K562 (cell line): ENCODE data around the gene FAM107B. TPM values are rescaled to one million over a fixed set of nuclear protein-coding genes. Genes with fewer than 3 reads are reported as not detected.

Experiments
- ATAC-seq: fragments of 200-7000 bp; cut with Tn5 transposase; 3 replicates; pipeline ENCODE4 v1.9.1; 2020; ENCODE audit warnings: moderate library complexity
- BruUV-seq: library from RNA; stranded (reverse); fragments of 400-500 nt; replicated peaks from 2 replicates; lab custom pipeline; 2021; lab: Mats Ljungman, UMichigan
- CTCF ChIA-PET: fragments of 300-600 bp; formaldehyde crosslinking; extraction: SDS; loops from one replicate; lab custom pipeline; 2021; ENCODE audit warnings: low intra/inter-chr PET ratio; lab: Yijun Ruan, JAX
- POLR2A ChIA-PET: fragments of 300-600, 350-650 bp; sonication (Branson Sonifier 250); formaldehyde crosslinking; extraction: SDS; loops from one replicate; lab custom pipeline; 2021; ENCODE audit warnings: antibody characterized with exemption, inconsistent platforms; lab: Yijun Ruan, JAX
- DNase-seq, 4 experiments: peaks; one replicate each; pipeline versions ENCODE4 v3.0.0 to v3.0.0-alpha.2; 2011 to 2018; ENCODE audit warnings: low spot score in 3 of 4, mixed read lengths in 3 of 4; ENCODE audit errors: extremely low read depth in 1 of 4
- FAIRE-seq: peaks from 2 replicates; lab custom pipeline; 2011; peaks lifted over from hg19 to GRCh38; lab: Jason Lieb, UNC
- H2AFZ ChIP-seq: 2 replicates; pipeline ENCODE4 v1.6.0; 2011; ENCODE audit warnings: low read depth, low read length, control low read depth, inconsistent platforms
- H3K27ac ChIP-seq: fragments of 200-600 bp; 3 replicates; pipeline ENCODE4 v1.8.0; 2011; ENCODE audit warnings: low read depth, mild to moderate bottlenecking, control low read depth, inconsistent platforms, low read length, moderate library complexity, mixed read lengths; ENCODE audit errors: extremely low read depth
- H3K27me3 ChIP-seq, 2 experiments: fragments of 300-600 bp in 1 of 2; 2 replicates in 1 of 2; 3 replicates in 1 of 2; pipeline versions ENCODE4 v1.6.0 to v1.8.0; 2011; ENCODE audit warnings: inconsistent platforms in 2 of 2, low read length in 2 of 2, mild to moderate bottlenecking in 1 of 2, mixed read lengths in 1 of 2, moderate library complexity in 1 of 2; ENCODE audit not compliant: control insufficient read depth in 2 of 2, insufficient read depth in 2 of 2
- H3K36me3 ChIP-seq: fragments of 300-600 bp; 3 replicates; pipeline ENCODE4 v1.8.0; 2011; ENCODE audit warnings: mild to moderate bottlenecking, low read length, inconsistent platforms; ENCODE audit not compliant: control insufficient read depth, insufficient read depth
- H3K4me1 ChIP-seq, 2 experiments: fragments of 200-600 bp in 1 of 2; replicated peaks in 1 of 2; 2 replicates in 1 of 2; 3 replicates in 1 of 2; pipeline versions ENCODE4 v1.5.1 to v1.8.0; 2011; ENCODE audit warnings: inconsistent platforms in 2 of 2, low read length in 2 of 2, mild to moderate bottlenecking in 1 of 2, mixed read lengths in 1 of 2, moderate library complexity in 1 of 2; ENCODE audit not compliant: control insufficient read depth in 2 of 2, insufficient read depth in 2 of 2
- H3K4me2 ChIP-seq: 2 replicates; pipeline ENCODE4 v1.6.1; 2011; ENCODE audit warnings: low read length, control low read depth, inconsistent platforms, mixed read lengths; ENCODE audit not compliant: insufficient read depth
- H3K4me3 ChIP-seq: fragments of 200-600 bp; sonication (generic), shearing (Covaris generic); 2 replicates; pipeline ENCODE4 v1.5.1; 2016; ENCODE audit warnings: control low read depth, inconsistent platforms
- H3K79me2 ChIP-seq: fragments of 200-600 bp; 3 replicates; pipeline ENCODE4 v1.8.0; 2011; ENCODE audit warnings: low read length, inconsistent platforms; ENCODE audit not compliant: control insufficient read depth, insufficient read depth
- H3K9ac ChIP-seq, 2 experiments: 2 replicates each; pipeline versions ENCODE4 v1.6.0 to v1.6.1; 2011; ENCODE audit warnings: low read depth in 2 of 2, low read length in 2 of 2, control low read depth in 1 of 2, inconsistent platforms in 1 of 2, mild to moderate bottlenecking in 1 of 2, mixed read lengths in 1 of 2; ENCODE audit not compliant: insufficient read depth in 1 of 2
- H3K9me1 ChIP-seq: one replicate; pipeline ENCODE4 v1.6.0; 2011; ENCODE audit warnings: inconsistent platforms, mild to moderate bottlenecking, low read length, moderate library complexity; ENCODE audit not compliant: control insufficient read depth, insufficient read depth
- H3K9me3 ChIP-seq: replicated peaks from 2 replicates; pipeline ENCODE4 v1.5.1; 2011; ENCODE audit warnings: low read depth, low read length, inconsistent platforms; ENCODE audit not compliant: control insufficient read depth, insufficient read depth
- H4K20me1 ChIP-seq: replicated peaks from 2 replicates; pipeline ENCODE4 v1.6.1; 2011; ENCODE audit warnings: low read length, inconsistent platforms, mixed read lengths; ENCODE audit not compliant: control insufficient read depth, insufficient read depth
- CAMTA2 ChIP-seq: fragments of 250-450 bp; sonication (Bioruptor Pico); conservative IDR thresholded peaks from 2 replicates; pipeline ENCODE4 v1.5.1; 2022
- GATAD2A ChIP-seq: fragments of 450-650 bp; IDR thresholded peaks from 2 replicates; pipeline ENCODE4 v1.6.1; 2017
- ZNF408 ChIP-seq: fragments of 250-450 bp; sonication (Bioruptor Pico); IDR thresholded peaks from 2 replicates; pipeline ENCODE4 v1.4.0; 2020; ENCODE audit warnings: low read depth, mild to moderate bottlenecking, moderate library complexity
- WGBS: fragments of 100-300 bp; shearing (Covaris generic); methylation state at CpG from one replicate; pipeline ENCODE4 v1.1.6; 2016; ENCODE audit warnings: low coverage, mixed read lengths; ENCODE audit not compliant: insufficient coverage; ENCODE audit errors: missing lambda C conversion rate; 5-methylcytosine and 5-hydroxymethylcytosine counted together
- in situ Hi-C: fragments of 300-500 bp; cut with MboI; formaldehyde crosslinking; loops from 4 replicates; pipeline ENCODE4 v1.15.0; 2018; ENCODE audit warnings: inconsistent platforms, mixed read lengths
- intact Hi-C: fragments of 100-400 bp; cut with micrococcal nuclease; formaldehyde crosslinking; loops from 2 replicates; pipeline ENCODE4 v1.14.2; 2022
- polyA plus RNA-seq, 8 experiments: library from polyadenylated mRNA; depleted of rRNA in 4 of 8; stranded (reverse) in 5 of 8; unstranded in 3 of 8; fragments of >200 nt; fragmentation: Nextera tagmentation in 2 of 8; fragmentation: Illumina TruSeq in 1 of 8; extraction: Ambion mirVana in 2 of 8; extraction: Trizol in 1 of 8; gene quantifications; 2 replicates each; pipeline versions ENCODE4 v1.2.1 to v1.2.3, GENCODE V29; 2011 to 2014; ENCODE audit warnings: inconsistent platforms in 1 of 8, missing spikeins in 1 of 8
- total RNA-seq, 7 experiments: library from RNA; depleted of rRNA in 6 of 7; stranded (reverse); fragments of >200 nt in 6 of 7; fragmentation: Illumina TruSeq in 2 of 7; extraction: Trizol in 2 of 7; gene quantifications; 2 replicates each; pipeline versions ENCODE4 v1.2.1 to v1.2.3, GENCODE V29; 2011 to 2021; ENCODE audit warnings: low replicate concordance in 1 of 7
- TF ChIP-seq, protein P1 (sequence below): fragments of 450-650 bp; conservative IDR thresholded peaks from 2 replicates; pipeline ENCODE4 v1.6.1; 2016; ENCODE audit warnings: missing genetic modification characterization, low read depth, mild to moderate bottlenecking, control low read depth, missing compliant biosample characterization
- TF ChIP-seq, protein P2 (sequence below): fragments of 450-650 bp; IDR thresholded peaks from one replicate; pipeline ENCODE4 v1.6.1; 2018; ENCODE audit warnings: mild to moderate bottlenecking, moderate library complexity; ENCODE audit not compliant: partially characterized antibody
- TF ChIP-seq, protein P3 (sequence below): fragments of 450-650 bp; IDR thresholded peaks from 2 replicates; pipeline ENCODE4 v1.6.1; 2017; ENCODE audit warnings: antibody characterized with exemption
- TF ChIP-seq, protein P4 (sequence below): fragments of 250-450 bp; sonication (Bioruptor Pico); IDR thresholded peaks from 2 replicates; pipeline ENCODE4 v1.8.0; 2021; ENCODE audit warnings: moderate library complexity, mild to moderate bottlenecking, inconsistent platforms
- TF ChIP-seq, protein P5 (sequence below): fragments of 250-450 bp; sonication (Bioruptor Pico); IDR thresholded peaks from 2 replicates; pipeline ENCODE4 v1.8.0; 2021; ENCODE audit warnings: mild to moderate bottlenecking, moderate library complexity

The FAM107B gene
- total and polyA plus RNA-seq, 9 of the 15 experiments (the other 6 are each of a cell fraction or from before 2014, with no cell fraction given), result 0.40 to 2.8 (median 1.4) TPM

DNA sequence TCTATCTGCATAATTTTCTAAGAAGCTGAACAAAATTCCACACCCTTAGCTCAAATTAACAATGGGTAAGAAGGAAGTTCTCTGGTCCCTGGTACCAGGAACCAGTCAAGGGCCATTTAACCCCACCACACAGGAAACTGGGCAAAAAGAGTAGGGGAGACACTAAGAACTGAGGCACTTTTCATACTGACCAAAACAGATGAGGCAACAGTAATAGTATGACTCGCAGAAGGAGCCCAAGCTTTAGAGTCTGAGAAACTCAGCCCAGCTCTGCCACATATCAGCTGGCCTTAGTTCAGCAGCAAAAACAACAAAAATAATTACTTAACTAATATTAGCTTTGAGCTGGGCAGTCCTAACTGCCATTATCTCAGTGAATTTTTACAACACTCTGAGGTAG is 221.2 kb downstream of the FAM107B start:
- Histone ChIP-seq H3K9me3 (no peaks in the 10 kb centered on the region), H3K36me3 (no peaks in the 10 kb centered on the region), H3K4me3 (no peak overlapping the region), H3K4me2 (no peak overlapping the region), H4K20me1 (no peaks in the 10 kb centered on the region), H3K79me2 (no peaks in the 10 kb centered on the region), H3K27ac (no peak overlapping the region), H2AFZ (no peak overlapping the region), H3K9ac (no peak overlapping the region), H3K27me3 (peaks cover 6 to 25% of the 10 kb centered on the region in 2 experiments; a peak in 3 of 5 replicates), H3K9me1 (no peaks in the 10 kb centered on the region), H3K4me1 (peaks cover 0 to 1% of the 10 kb centered on the region in 2 experiments; a peak in 3 of 5 replicates)
- ATAC-seq (no peak), FAIRE-seq (no peak), DNase-seq (no peak)
- no TSS peak for BruUV-seq
- in situ Hi-C loops, result no loop called here
- 7% methylated on average over 1 of the region's 1 CpG for WGBS
- POLR2A ChIA-PET, result interaction anchor here (1.1 kb wide), 1 partner anchor 9 kb away, joined by 3 read pairs; no protein-coding TSS in a partner anchor
- TF ChIP-seq CAMTA2 (CRISPR knock-in tag), result no peak
- no peak for TF ChIP-seq GATAD2A
- CTCF ChIA-PET, result interaction anchor here (0.6 kb wide), 1 partner anchor 40 kb away, joined by 3 read pairs; no protein-coding TSS in a partner anchor
- intact Hi-C loops, result no loop called here

DNA sequence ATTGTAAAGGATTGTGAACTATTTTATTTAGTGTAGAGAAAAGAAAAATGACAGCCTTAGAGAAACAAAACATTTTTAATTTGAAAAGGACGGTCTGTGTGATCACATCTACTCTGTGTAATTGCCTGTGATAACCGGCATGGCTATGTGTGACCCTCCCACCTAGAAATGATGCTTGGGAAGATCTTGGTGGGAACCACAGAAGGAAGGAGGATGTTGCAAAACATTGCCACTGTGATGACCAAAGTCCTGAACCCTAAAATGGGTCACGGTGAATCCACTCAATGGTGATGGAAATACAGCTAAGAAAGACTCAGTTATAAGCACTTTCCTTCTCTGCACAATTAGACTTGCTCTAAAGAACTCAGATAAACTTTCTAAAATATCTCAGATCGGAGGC is 222.7 kb downstream of the FAM107B start:
- H3K27ac ChIP-seq, result no peak overlapping the region
- FAIRE-seq, result no peak
- no peak for DNase-seq
- no peak overlapping the region for H2AFZ ChIP-seq
- intact Hi-C loops, result no loop called here
- 0% methylated on average over 4 of the region's 4 CpGs for whole genome bisulfite sequencing
- in situ Hi-C loops, result no loop called here
- no peak for ATAC-seq
- H3K79me2 ChIP-seq, result no peaks in the 10 kb centered on the region
- H3K4me2 ChIP-seq, result no peak overlapping the region
- ChIA-PET POLR2A (interaction anchor here (0.7 kb wide), 1 partner anchor 322 kb away, joined by 3 read pairs; no protein-coding TSS in a partner anchor), CTCF (interaction anchor here (0.6 kb wide), 1 partner anchor 50 kb away, joined by 3 read pairs; no protein-coding TSS in a partner anchor)
- peaks cover 9 to 25% of the 10 kb centered on the region in 2 experiments; a peak in 4 of 5 replicates for H3K27me3 ChIP-seq
- no peaks in the 10 kb centered on the region for H3K9me1 ChIP-seq
- no peak overlapping the region for H3K9ac ChIP-seq
- no peaks in the 10 kb centered on the region for H4K20me1 ChIP-seq
- H3K36me3 ChIP-seq, result no peaks in the 10 kb centered on the region
- no peaks in the 10 kb centered on the region for H3K9me3 ChIP-seq
- H3K4me3 ChIP-seq, result no peak overlapping the region
- no TSS peak for BruUV-seq
- H3K4me1 ChIP-seq, result peaks cover 0 to 7% of the 10 kb centered on the region in 2 experiments; a peak in 3 of 5 replicates
- TF ChIP-seq, protein P1, sequence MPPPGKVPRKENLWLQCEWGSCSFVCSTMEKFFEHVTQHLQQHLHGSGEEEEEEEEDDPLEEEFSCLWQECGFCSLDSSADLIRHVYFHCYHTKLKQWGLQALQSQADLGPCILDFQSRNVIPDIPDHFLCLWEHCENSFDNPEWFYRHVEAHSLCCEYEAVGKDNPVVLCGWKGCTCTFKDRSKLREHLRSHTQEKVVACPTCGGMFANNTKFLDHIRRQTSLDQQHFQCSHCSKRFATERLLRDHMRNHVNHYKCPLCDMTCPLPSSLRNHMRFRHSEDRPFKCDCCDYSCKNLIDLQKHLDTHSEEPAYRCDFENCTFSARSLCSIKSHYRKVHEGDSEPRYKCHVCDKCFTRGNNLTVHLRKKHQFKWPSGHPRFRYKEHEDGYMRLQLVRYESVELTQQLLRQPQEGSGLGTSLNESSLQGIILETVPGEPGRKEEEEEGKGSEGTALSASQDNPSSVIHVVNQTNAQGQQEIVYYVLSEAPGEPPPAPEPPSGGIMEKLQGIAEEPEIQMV (tag), result no peak
- TF ChIP-seq, protein P2, sequence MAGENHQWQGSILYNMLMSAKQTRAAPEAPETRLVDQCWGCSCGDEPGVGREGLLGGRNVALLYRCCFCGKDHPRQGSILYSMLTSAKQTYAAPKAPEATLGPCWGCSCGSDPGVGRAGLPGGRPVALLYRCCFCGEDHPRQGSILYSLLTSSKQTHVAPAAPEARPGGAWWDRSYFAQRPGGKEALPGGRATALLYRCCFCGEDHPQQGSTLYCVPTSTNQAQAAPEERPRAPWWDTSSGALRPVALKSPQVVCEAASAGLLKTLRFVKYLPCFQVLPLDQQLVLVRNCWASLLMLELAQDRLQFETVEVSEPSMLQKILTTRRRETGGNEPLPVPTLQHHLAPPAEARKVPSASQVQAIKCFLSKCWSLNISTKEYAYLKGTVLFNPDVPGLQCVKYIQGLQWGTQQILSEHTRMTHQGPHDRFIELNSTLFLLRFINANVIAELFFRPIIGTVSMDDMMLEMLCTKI, result no peak
- TF ChIP-seq, protein P3, sequence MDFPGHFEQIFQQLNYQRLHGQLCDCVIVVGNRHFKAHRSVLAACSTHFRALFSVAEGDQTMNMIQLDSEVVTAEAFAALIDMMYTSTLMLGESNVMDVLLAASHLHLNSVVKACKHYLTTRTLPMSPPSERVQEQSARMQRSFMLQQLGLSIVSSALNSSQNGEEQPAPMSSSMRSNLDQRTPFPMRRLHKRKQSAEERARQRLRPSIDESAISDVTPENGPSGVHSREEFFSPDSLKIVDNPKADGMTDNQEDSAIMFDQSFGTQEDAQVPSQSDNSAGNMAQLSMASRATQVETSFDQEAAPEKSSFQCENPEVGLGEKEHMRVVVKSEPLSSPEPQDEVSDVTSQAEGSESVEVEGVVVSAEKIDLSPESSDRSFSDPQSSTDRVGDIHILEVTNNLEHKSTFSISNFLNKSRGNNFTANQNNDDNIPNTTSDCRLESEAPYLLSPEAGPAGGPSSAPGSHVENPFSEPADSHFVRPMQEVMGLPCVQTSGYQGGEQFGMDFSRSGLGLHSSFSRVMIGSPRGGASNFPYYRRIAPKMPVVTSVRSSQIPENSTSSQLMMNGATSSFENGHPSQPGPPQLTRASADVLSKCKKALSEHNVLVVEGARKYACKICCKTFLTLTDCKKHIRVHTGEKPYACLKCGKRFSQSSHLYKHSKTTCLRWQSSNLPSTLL, result no peak
- TF ChIP-seq, protein P4, sequence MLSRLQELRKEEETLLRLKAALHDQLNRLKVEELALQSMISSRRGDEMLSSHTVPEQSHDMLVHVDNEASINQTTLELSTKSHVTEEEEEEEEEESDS (CRISPR knock-in tag), result no peak
- TF ChIP-seq, protein P5, sequence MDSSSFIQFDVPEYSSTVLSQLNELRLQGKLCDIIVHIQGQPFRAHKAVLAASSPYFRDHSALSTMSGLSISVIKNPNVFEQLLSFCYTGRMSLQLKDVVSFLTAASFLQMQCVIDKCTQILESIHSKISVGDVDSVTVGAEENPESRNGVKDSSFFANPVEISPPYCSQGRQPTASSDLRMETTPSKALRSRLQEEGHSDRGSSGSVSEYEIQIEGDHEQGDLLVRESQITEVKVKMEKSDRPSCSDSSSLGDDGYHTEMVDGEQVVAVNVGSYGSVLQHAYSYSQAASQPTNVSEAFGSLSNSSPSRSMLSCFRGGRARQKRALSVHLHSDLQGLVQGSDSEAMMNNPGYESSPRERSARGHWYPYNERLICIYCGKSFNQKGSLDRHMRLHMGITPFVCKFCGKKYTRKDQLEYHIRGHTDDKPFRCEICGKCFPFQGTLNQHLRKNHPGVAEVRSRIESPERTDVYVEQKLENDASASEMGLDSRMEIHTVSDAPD (CRISPR knock-in tag), result no peak
- no peak for TF ChIP-seq ZNF408 (CRISPR knock-in tag)
